ENCODE results near the gene STX8. TPM values are rescaled to one million over a fixed set of nuclear protein-coding genes. Genes with fewer than 3 reads are reported as not detected.

Gene STX8
- total and polyA plus RNA-seq, 4 donors = 14.7 to 39.5 (median 28.7) TPM

- H3K4me3 ChIP-seq (ENCODE audit: low read depth in 1 of 3, low read length in 3 of 3) = no peak overlapping the region
- H3K27ac ChIP-seq (ENCODE audit: low read depth in 1 of 2, low read length in 2 of 2) = peak overlapping the region; percentile 85 to 90
- TF ChIP-seq EGR1 (IDR thresholded peaks at IDR 0.05; ENCODE audit: low read depth in 2 of 2) (no peak), NR2F2 (IDR thresholded peaks at IDR 0.05) (no peak), CTCF (IDR thresholded peaks at IDR 0.05; ENCODE audit: low read depth, low read length, missing input control) (no peak), YY1 (IDR thresholded peaks at IDR 0.05) (no peak), ATF3 (IDR thresholded peaks at IDR 0.05) (no peak), JUND (IDR thresholded peaks at IDR 0.05) (peak in 1 of 2 donors; percentile 25)
- H3K9ac ChIP-seq (ENCODE audit: low read depth in 1 of 2, low read length in 2 of 2) = peak overlapping the region in 1 of 2 donors; percentile 33
- no peaks in the 10 kb centered on the region for H3K9me3 ChIP-seq (ENCODE audit: control insufficient read depth in 4 of 4, low read length in 3 of 4)
- WGBS = 64% methylated on average over 17 of the region's 17 CpGs
- H3K27me3 ChIP-seq (ENCODE audit: control insufficient read depth in 4 of 4, insufficient read depth in 4 of 4, low read length in 3 of 4) = no peaks in the 10 kb centered on the region
- peaks cover 13 to 25% (median 19%) of the 10 kb centered on the region in 4 donors for H3K4me1 ChIP-seq (ENCODE audit: control insufficient read depth in 4 of 4, insufficient read depth in 4 of 4, low read length in 3 of 4)
- no peaks in the 10 kb centered on the region for H3K36me3 ChIP-seq (ENCODE audit: control insufficient read depth in 4 of 4, insufficient read depth in 3 of 4, low read depth in 1 of 4, low read length in 3 of 4)
- peak; percentile 58 for DNase-seq (ENCODE audit: low spot score)
These were observed 334.8 kb downstream of the STX8 start for GRCh38 chr17:9240659-9241370.

GRCh38 chr17:9239793-9240658 lies 335.6 kb downstream of the STX8 start:
- WGBS = 12% methylated on average over 84 of the region's 84 CpGs
- H3K9me3 ChIP-seq (ENCODE audit: control insufficient read depth in 4 of 4, low read length in 3 of 4) = no peaks in the 10 kb centered on the region
- peak overlapping the region in 2 of 3 donors; percentile 40 to 44 for H3K4me3 ChIP-seq (ENCODE audit: low read depth in 1 of 3, low read length in 3 of 3)
- peak overlapping the region in 1 of 2 donors; percentile 33 for H3K9ac ChIP-seq (ENCODE audit: low read depth in 1 of 2, low read length in 2 of 2)
- peak; percentile 74 for DNase-seq (ENCODE audit: low spot score)
- H3K27ac ChIP-seq (ENCODE audit: low read depth in 1 of 2, low read length in 2 of 2) = peak overlapping the region; percentile 85 to 90
- no peaks in the 10 kb centered on the region for H3K36me3 ChIP-seq (ENCODE audit: control insufficient read depth in 4 of 4, insufficient read depth in 3 of 4, low read depth in 1 of 4, low read length in 3 of 4)
- H3K4me1 ChIP-seq (ENCODE audit: control insufficient read depth in 4 of 4, insufficient read depth in 4 of 4, low read length in 3 of 4) = peaks cover 13 to 25% (median 19%) of the 10 kb centered on the region in 4 donors
- no peak for TF ChIP-seq HNF4A (conservative IDR thresholded peaks at IDR 0.05)
- TF ChIP-seq, protein P1, sequence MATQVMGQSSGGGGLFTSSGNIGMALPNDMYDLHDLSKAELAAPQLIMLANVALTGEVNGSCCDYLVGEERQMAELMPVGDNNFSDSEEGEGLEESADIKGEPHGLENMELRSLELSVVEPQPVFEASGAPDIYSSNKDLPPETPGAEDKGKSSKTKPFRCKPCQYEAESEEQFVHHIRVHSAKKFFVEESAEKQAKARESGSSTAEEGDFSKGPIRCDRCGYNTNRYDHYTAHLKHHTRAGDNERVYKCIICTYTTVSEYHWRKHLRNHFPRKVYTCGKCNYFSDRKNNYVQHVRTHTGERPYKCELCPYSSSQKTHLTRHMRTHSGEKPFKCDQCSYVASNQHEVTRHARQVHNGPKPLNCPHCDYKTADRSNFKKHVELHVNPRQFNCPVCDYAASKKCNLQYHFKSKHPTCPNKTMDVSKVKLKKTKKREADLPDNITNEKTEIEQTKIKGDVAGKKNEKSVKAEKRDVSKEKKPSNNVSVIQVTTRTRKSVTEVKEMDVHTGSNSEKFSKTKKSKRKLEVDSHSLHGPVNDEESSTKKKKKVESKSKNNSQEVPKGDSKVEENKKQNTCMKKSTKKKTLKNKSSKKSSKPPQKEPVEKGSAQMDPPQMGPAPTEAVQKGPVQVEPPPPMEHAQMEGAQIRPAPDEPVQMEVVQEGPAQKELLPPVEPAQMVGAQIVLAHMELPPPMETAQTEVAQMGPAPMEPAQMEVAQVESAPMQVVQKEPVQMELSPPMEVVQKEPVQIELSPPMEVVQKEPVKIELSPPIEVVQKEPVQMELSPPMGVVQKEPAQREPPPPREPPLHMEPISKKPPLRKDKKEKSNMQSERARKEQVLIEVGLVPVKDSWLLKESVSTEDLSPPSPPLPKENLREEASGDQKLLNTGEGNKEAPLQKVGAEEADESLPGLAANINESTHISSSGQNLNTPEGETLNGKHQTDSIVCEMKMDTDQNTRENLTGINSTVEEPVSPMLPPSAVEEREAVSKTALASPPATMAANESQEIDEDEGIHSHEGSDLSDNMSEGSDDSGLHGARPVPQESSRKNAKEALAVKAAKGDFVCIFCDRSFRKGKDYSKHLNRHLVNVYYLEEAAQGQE (IDR thresholded peaks at IDR 0.05) = peak; percentile 45
- no peaks in the 10 kb centered on the region for H3K27me3 ChIP-seq (ENCODE audit: control insufficient read depth in 4 of 4, insufficient read depth in 4 of 4, low read length in 3 of 4)

Measured in liver (tissue), 9 donors.